ENCODE measurements around the gene DLGAP1.

Gene DLGAP1

GRCh38 chr18:3815991-3816390 is 639.1 kb downstream of the DLGAP1 start:
- TF ChIP-seq EZH2 (IDR thresholded peaks at IDR 0.05; ENCODE audit: borderline replicate concordance, low read length), result no peak
- TF ChIP-seq CTCF (IDR thresholded peaks at IDR 0.05; ENCODE audit: low read length), result no peak
- H3K9me2 ChIP-seq (ENCODE audit: low read depth, low read length), result no peaks in the 10 kb centered on the region
- H3K9me3 ChIP-seq (ENCODE audit: low read length), result no peaks in the 10 kb centered on the region
- no peaks in the 10 kb centered on the region for H3K4me1 ChIP-seq (ENCODE audit: insufficient read depth, low read length, severe bottlenecking)
- H4K20me1 ChIP-seq (ENCODE audit: insufficient read depth, low read length), result no peaks in the 10 kb centered on the region
- H2AFZ ChIP-seq (ENCODE audit: low read length), result no peak overlapping the region
- H3K27me3 ChIP-seq (ENCODE audit: insufficient read depth, low read length), result no peaks in the 10 kb centered on the region
- H3F3A ChIP-seq (ENCODE audit: insufficient read depth, low read length), result no peaks in the 10 kb centered on the region
- H3K79me2 ChIP-seq (ENCODE audit: insufficient read depth, low read length), result no peaks in the 10 kb centered on the region
- H3K4me2 ChIP-seq (ENCODE audit: low read length), result no peak overlapping the region
- H3K4me3 ChIP-seq (ENCODE audit: low read depth, low read length, poor library complexity, severe bottlenecking), result no peak overlapping the region
- no peak overlapping the region for H3K27ac ChIP-seq (ENCODE audit: low read depth, low read length, poor library complexity, severe bottlenecking)
- H3K9ac ChIP-seq (ENCODE audit: low read length), result no peak overlapping the region
- no peaks in the 10 kb centered on the region for H3K36me3 ChIP-seq (ENCODE audit: insufficient read depth, low read length)

- no peaks in the 10 kb centered on the region for H3K9me2 ChIP-seq (ENCODE audit: low read depth, low read length)
- H2AFZ ChIP-seq (ENCODE audit: low read length), result no peak overlapping the region
- H3K27ac ChIP-seq (ENCODE audit: low read depth, low read length, poor library complexity, severe bottlenecking), result no peak overlapping the region
- no peaks in the 10 kb centered on the region for H3K27me3 ChIP-seq (ENCODE audit: insufficient read depth, low read length)
- no peak overlapping the region for H3K4me3 ChIP-seq (ENCODE audit: low read depth, low read length, poor library complexity, severe bottlenecking)
- TF ChIP-seq EZH2 (IDR thresholded peaks at IDR 0.05; ENCODE audit: borderline replicate concordance, low read length) (no peak), CTCF (IDR thresholded peaks at IDR 0.05; ENCODE audit: low read length) (no peak)
- H3K4me2 ChIP-seq (ENCODE audit: low read length), result no peak overlapping the region
- no peak overlapping the region for H3K9ac ChIP-seq (ENCODE audit: low read length)
- no peaks in the 10 kb centered on the region; the same call in 1 of the 2 replicates for H3K36me3 ChIP-seq (ENCODE audit: insufficient read depth, low read length)
- H3K79me2 ChIP-seq (ENCODE audit: insufficient read depth, low read length), result no peaks in the 10 kb centered on the region
- H3F3A ChIP-seq (ENCODE audit: insufficient read depth, low read length), result no peaks in the 10 kb centered on the region
- no peaks in the 10 kb centered on the region for H4K20me1 ChIP-seq (ENCODE audit: insufficient read depth, low read length)
- H3K9me3 ChIP-seq (ENCODE audit: low read length), result no peaks in the 10 kb centered on the region
- H3K4me1 ChIP-seq (ENCODE audit: insufficient read depth, low read length, severe bottlenecking), result no peaks in the 10 kb centered on the region
Measured at GRCh38 chr18:3814816-3815215, 640.3 kb downstream of the DLGAP1 start.

DNA sequence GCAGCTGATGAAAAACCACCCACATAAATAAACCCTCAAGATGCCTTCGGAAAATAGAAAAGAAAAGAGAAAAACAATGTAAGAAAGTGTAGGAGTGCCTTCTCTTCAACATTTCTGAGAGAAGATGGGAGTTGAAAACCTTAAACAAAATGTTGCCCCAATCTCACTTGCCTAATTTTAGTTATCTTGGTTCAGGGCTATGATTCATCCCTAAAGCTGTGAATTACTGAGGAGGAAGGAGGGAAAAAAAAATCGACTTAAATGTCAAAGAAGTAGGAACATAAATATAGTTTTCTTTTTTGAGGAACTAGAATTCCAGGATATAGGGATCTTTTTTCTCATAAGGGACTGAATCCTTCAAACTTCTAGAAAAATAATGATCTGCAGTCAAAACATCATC is 644.8 kb downstream of the DLGAP1 start:
- Histone ChIP-seq H3K9me3 (ENCODE audit: low read length) (no peaks in the 10 kb centered on the region), H4K20me1 (ENCODE audit: insufficient read depth, low read length) (no peaks in the 10 kb centered on the region), H3K4me2 (ENCODE audit: low read length) (no peak overlapping the region), H3K27ac (ENCODE audit: low read depth, low read length, poor library complexity, severe bottlenecking) (no peak overlapping the region), H2AFZ (ENCODE audit: low read length) (no peak overlapping the region), H3K79me2 (ENCODE audit: insufficient read depth, low read length) (no peaks in the 10 kb centered on the region), H3K4me1 (ENCODE audit: insufficient read depth, low read length, severe bottlenecking) (peaks cover 8% of the 10 kb centered on the region), H3K9ac (ENCODE audit: low read length) (no peak overlapping the region), H3F3A (ENCODE audit: insufficient read depth, low read length) (no peaks in the 10 kb centered on the region), H3K27me3 (ENCODE audit: insufficient read depth, low read length) (no peaks in the 10 kb centered on the region), H3K36me3 (ENCODE audit: insufficient read depth, low read length) (no peaks in the 10 kb centered on the region; the same call in 1 of the 2 replicates), H3K9me2 (ENCODE audit: low read depth, low read length) (no peaks in the 10 kb centered on the region), H3K4me3 (ENCODE audit: low read depth, low read length, poor library complexity, severe bottlenecking) (no peak overlapping the region)
- TF ChIP-seq CTCF (IDR thresholded peaks at IDR 0.05; ENCODE audit: low read length) (no peak), EZH2 (IDR thresholded peaks at IDR 0.05; ENCODE audit: borderline replicate concordance, low read length) (no peak)

Data from OCI-LY1 (cell line).